ENCODE results near the gene STRN. TPM values are rescaled to one million over a fixed set of nuclear protein-coding genes. Genes with fewer than 3 reads are reported as not detected.

The STRN gene
- total and polyA plus RNA-seq, 2 donors (not counting 1 experiment from before 2014, with no cell fraction given), result 13.7 to 19.9 TPM

GRCh38 chr2:37011130-37011529 is 44.8 kb upstream of the STRN start:
- H3K4me1 ChIP-seq (ENCODE audit: control insufficient read depth, extremely low read depth, insufficient read depth, low read length), result no peaks in the 10 kb centered on the region
- no peaks in the 10 kb centered on the region for H3K79me2 ChIP-seq (ENCODE audit: control insufficient read depth, insufficient read depth, low read length)
- no peaks in the 10 kb centered on the region for H3K9me3 ChIP-seq (ENCODE audit: control insufficient read depth, insufficient read depth, low read depth, low read length)
- TF ChIP-seq EZH2 (IDR thresholded peaks at IDR 0.05; ENCODE audit: low read length, missing control alignments) (no peak), CTCF (conservative IDR thresholded peaks at IDR 0.05 in 1 of 2, IDR thresholded peaks at IDR 0.05 in 1 of 2; ENCODE audit: low read depth in 1 of 2, low read length in 2 of 2) (no peak)
- DNase-seq (ENCODE audit: low read depth in 2 of 2), result no peak
- H3K4me3 ChIP-seq (replicated peaks in 1 of 4; ENCODE audit: control extremely low read depth in 1 of 4, insufficient read depth in 1 of 4, low read depth in 3 of 4, low read length in 4 of 4), result no peak overlapping the region
- H3K4me2 ChIP-seq (ENCODE audit: extremely low read depth, insufficient read depth, low read length), result no peak overlapping the region
- H3K36me3 ChIP-seq (ENCODE audit: control insufficient read depth, insufficient read depth, low read length), result peaks cover 2% of the 10 kb centered on the region
- H4K20me1 ChIP-seq (ENCODE audit: control insufficient read depth, extremely low read depth, insufficient read depth, low read length), result no peaks in the 10 kb centered on the region
- no peak overlapping the region for H3K27ac ChIP-seq (ENCODE audit: insufficient read depth, low read length)
- no peaks in the 10 kb centered on the region for H3K27me3 ChIP-seq (ENCODE audit: control insufficient read depth, insufficient read depth, low read length)
- no peak overlapping the region for H2AFZ ChIP-seq (ENCODE audit: low read length)
- H3K9ac ChIP-seq (ENCODE audit: insufficient read depth, low read length), result no peak overlapping the region

GRCh38 chr2:37005118-37005868 is 39.0 kb upstream of the STRN start:
- no peaks in the 10 kb centered on the region for H3K79me2 ChIP-seq (ENCODE audit: control insufficient read depth, insufficient read depth, low read length)
- no peaks in the 10 kb centered on the region for H3K27me3 ChIP-seq (ENCODE audit: control insufficient read depth, insufficient read depth, low read length)
- H3K4me3 ChIP-seq (replicated peaks in 1 of 4; ENCODE audit: control extremely low read depth in 1 of 4, insufficient read depth in 1 of 4, low read depth in 3 of 4, low read length in 4 of 4), result no peak overlapping the region
- H3K36me3 ChIP-seq (ENCODE audit: control insufficient read depth, insufficient read depth, low read length), result peaks cover 8% of the 10 kb centered on the region
- H3K9me3 ChIP-seq (ENCODE audit: control insufficient read depth, insufficient read depth, low read depth, low read length), result no peaks in the 10 kb centered on the region
- H3K27ac ChIP-seq (ENCODE audit: insufficient read depth, low read length), result no peak overlapping the region
- H3K9ac ChIP-seq (ENCODE audit: insufficient read depth, low read length), result no peak overlapping the region
- TF ChIP-seq EZH2 (IDR thresholded peaks at IDR 0.05; ENCODE audit: low read length, missing control alignments) (no peak), CTCF (conservative IDR thresholded peaks at IDR 0.05 in 1 of 2, IDR thresholded peaks at IDR 0.05 in 1 of 2; ENCODE audit: low read depth in 1 of 2, low read length in 2 of 2) (peak; percentile 20 to 58)
- H3K4me1 ChIP-seq (ENCODE audit: control insufficient read depth, extremely low read depth, insufficient read depth, low read length), result no peaks in the 10 kb centered on the region
- DNase-seq (ENCODE audit: low read depth in 2 of 2), result peak in 1 of 2 donors; percentile 39
- no peak overlapping the region for H3K4me2 ChIP-seq (ENCODE audit: extremely low read depth, insufficient read depth, low read length)
- no peak overlapping the region for H2AFZ ChIP-seq (ENCODE audit: low read length)
- H4K20me1 ChIP-seq (ENCODE audit: control insufficient read depth, extremely low read depth, insufficient read depth, low read length), result no peaks in the 10 kb centered on the region

- Histone ChIP-seq H3K4me3 (replicated peaks in 1 of 4; ENCODE audit: control extremely low read depth in 1 of 4, insufficient read depth in 1 of 4, low read depth in 3 of 4, low read length in 4 of 4) (no peak overlapping the region), H3K36me3 (ENCODE audit: control insufficient read depth, insufficient read depth, low read length) (peaks cover 6% of the 10 kb centered on the region), H2AFZ (ENCODE audit: low read length) (no peak overlapping the region), H3K4me1 (ENCODE audit: control insufficient read depth, extremely low read depth, insufficient read depth, low read length) (no peaks in the 10 kb centered on the region), H4K20me1 (ENCODE audit: control insufficient read depth, extremely low read depth, insufficient read depth, low read length) (no peaks in the 10 kb centered on the region), H3K4me2 (ENCODE audit: extremely low read depth, insufficient read depth, low read length) (no peak overlapping the region), H3K27me3 (ENCODE audit: control insufficient read depth, insufficient read depth, low read length) (no peaks in the 10 kb centered on the region), H3K27ac (ENCODE audit: insufficient read depth, low read length) (no peak overlapping the region), H3K9me3 (ENCODE audit: control insufficient read depth, insufficient read depth, low read depth, low read length) (no peaks in the 10 kb centered on the region), H3K79me2 (ENCODE audit: control insufficient read depth, insufficient read depth, low read length) (no peaks in the 10 kb centered on the region), H3K9ac (ENCODE audit: insufficient read depth, low read length) (no peak overlapping the region)
- no peak for DNase-seq (ENCODE audit: low read depth in 2 of 2)
- TF ChIP-seq EZH2 (IDR thresholded peaks at IDR 0.05; ENCODE audit: low read length, missing control alignments), result no peak
- no peak for TF ChIP-seq CTCF (conservative IDR thresholded peaks at IDR 0.05 in 1 of 2, IDR thresholded peaks at IDR 0.05 in 1 of 2; ENCODE audit: low read depth in 1 of 2, low read length in 2 of 2)
Measured at GRCh38 chr2:37000988-37001556, 34.7 kb upstream of the STRN start.
